HepG2 (cell line): ENCODE data around the gene ABCC1. TPM values are rescaled to one million over a fixed set of nuclear protein-coding genes. Genes with fewer than 3 reads are reported as not detected.

ENCODE experiments used
- ARID4A ChIP-seq: sonication (generic); formaldehyde crosslinking; IDR thresholded peaks from 2 replicates; pipeline ENCODE4 v1.5.0; 2020; ENCODE audit warnings: mild to moderate bottlenecking, missing genetic modification reagents, borderline replicate concordance
- ARID5B ChIP-seq: IDR thresholded peaks from 2 replicates; pipeline ENCODE4 v1.4.0; 2020; ENCODE audit warnings: mild to moderate bottlenecking, missing genetic modification reagents
- BRD4 ChIP-seq: sonication (generic); formaldehyde crosslinking; IDR thresholded peaks from 2 replicates; pipeline ENCODE4 v1.4.0; 2020; ENCODE audit warnings: missing genetic modification reagents
- HMG20A ChIP-seq: IDR thresholded peaks from 2 replicates; pipeline ENCODE4 v1.6.1; 2016; ENCODE audit warnings: borderline replicate concordance
- MED1 ChIP-seq: sonication (generic); formaldehyde crosslinking; IDR thresholded peaks from 2 replicates; pipeline ENCODE4 v1.4.0; 2020; ENCODE audit warnings: missing genetic modification reagents
- PTBP1 ChIP-seq: fragments of 200-400 bp; formaldehyde crosslinking; IDR thresholded peaks from 2 replicates; pipeline ENCODE4 v1.6.1; 2018; ENCODE audit warnings: low read length, low read depth; ENCODE audit not compliant: poor library complexity, severe bottlenecking
- SALL1 ChIP-seq: sonication (generic); formaldehyde crosslinking; IDR thresholded peaks from 2 replicates; pipeline ENCODE4 v1.8.0; 2022; ENCODE audit warnings: mild to moderate bottlenecking, missing genetic modification reagents
- ZBTB26 ChIP-seq: IDR thresholded peaks from 2 replicates; pipeline ENCODE4 v1.6.1; 2016; ENCODE audit warnings: missing compliant biosample characterization, missing genetic modification reagents, borderline replicate concordance
- ZNF205 ChIP-seq: IDR thresholded peaks from 2 replicates; pipeline ENCODE4 v1.6.1; 2018; ENCODE audit warnings: missing biosample characterization, missing genetic modification reagents
- ZNF331 ChIP-seq: sonication (generic); formaldehyde crosslinking; IDR thresholded peaks from 2 replicates; pipeline ENCODE4 v1.4.0; 2020; ENCODE audit warnings: missing genetic modification reagents
- ZNF75D ChIP-seq: sonication (generic); formaldehyde crosslinking; IDR thresholded peaks from 2 replicates; pipeline ENCODE4 v1.8.1; 2023; ENCODE audit warnings: missing genetic modification reagents, mild to moderate bottlenecking, borderline replicate concordance
- polyA plus RNA-seq, 8 experiments: library from polyadenylated mRNA; depleted of rRNA in 3 of 8; stranded (reverse) in 7 of 8; unstranded in 1 of 8; fragments of >200 nt; fragmentation: Illumina TruSeq in 4 of 8; extraction: Trizol in 4 of 8; gene quantifications; 2 replicates each; pipeline versions ENCODE4 v1.2.1 to v1.2.3, GENCODE V29; 2011 to 2016; ENCODE audit warnings: low read depth in 4 of 8, missing spikeins in 1 of 8, mixed read lengths in 1 of 8; ENCODE audit not compliant: insufficient read depth in 1 of 8
- total RNA-seq, 5 experiments: library from RNA; depleted of rRNA; stranded (reverse); fragments of >200 nt; fragmentation: Illumina TruSeq; extraction: Trizol; gene quantifications; 2 replicates each; pipeline ENCODE4 v1.2.3, GENCODE V29; 2016; ENCODE audit warnings: low read depth in 1 of 5
- TF ChIP-seq, protein P1 (sequence below): sonication (generic); formaldehyde crosslinking; IDR thresholded peaks from 2 replicates; pipeline ENCODE4 v1.8.1; 2023; ENCODE audit warnings: missing genetic modification reagents, inconsistent platforms, borderline replicate concordance

ABCC1 gene
- total and polyA plus RNA-seq, 2 of the 13 experiments (the other 11 are each of a cell fraction or from before 2014, with no cell fraction given): 13.0 to 30.6 TPM

GRCh38 chr16:15952265-15952711 is 2.9 kb downstream of the ABCC1 start (continued):
- TF ChIP-seq ARID5B (CRISPR knock-in tag) (peak; percentile 82), ZNF75D (no peak), ZNF205 (CRISPR knock-in tag) (0 out of 2 replicates have a peak, but pooled peaks have one; percentile 25), HMG20A (0 out of 2 replicates have a peak, but pooled peaks have one; percentile 37), ZNF331 (CRISPR knock-in tag) (peak; percentile 47), ZBTB26 (CRISPR knock-in tag) (0 out of 2 replicates have a peak, but pooled peaks have one; percentile 30), MED1 (CRISPR knock-in tag) (peak; percentile 22; the same call in 1 of the 2 replicates), SALL1 (peak; percentile 57), BRD4 (CRISPR knock-in tag) (no peak), ARID4A (CRISPR knock-in tag) (peak; percentile 34; the same call in 1 of the 2 replicates), PTBP1 (no peak)
- TF ChIP-seq, protein P1, sequence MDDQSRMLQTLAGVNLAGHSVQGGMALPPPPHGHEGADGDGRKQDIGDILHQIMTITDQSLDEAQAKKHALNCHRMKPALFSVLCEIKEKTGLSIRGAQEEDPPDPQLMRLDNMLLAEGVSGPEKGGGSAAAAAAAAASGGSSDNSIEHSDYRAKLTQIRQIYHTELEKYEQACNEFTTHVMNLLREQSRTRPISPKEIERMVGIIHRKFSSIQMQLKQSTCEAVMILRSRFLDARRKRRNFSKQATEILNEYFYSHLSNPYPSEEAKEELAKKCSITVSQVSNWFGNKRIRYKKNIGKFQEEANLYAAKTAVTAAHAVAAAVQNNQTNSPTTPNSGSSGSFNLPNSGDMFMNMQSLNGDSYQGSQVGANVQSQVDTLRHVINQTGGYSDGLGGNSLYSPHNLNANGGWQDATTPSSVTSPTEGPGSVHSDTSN (CRISPR knock-in tag): no peak
